VCaP (cell line): Measurements from ENCODE around the gene NOP9.

Experiments
- H3K27ac ChIP-seq: fragments of 450-650 bp; 2 replicates; pipeline ENCODE4 v1.5.1; 2017
- CTCF ChIP-seq: fragments of 450-650 bp; conservative IDR thresholded peaks from 2 replicates; pipeline ENCODE4 v1.5.1; 2017; ENCODE audit warnings: mild to moderate bottlenecking, moderate library complexity

The NOP9 gene

GRCh38 chr14:24271834-24272263, 27.8 kb upstream of the NOP9 start:
- TF ChIP-seq CTCF: no peak
- peak overlapping the region; percentile 93 for H3K27ac ChIP-seq

- no peak for TF ChIP-seq CTCF
- no peak overlapping the region for H3K27ac ChIP-seq
These were observed 27.2 kb upstream of the NOP9 start for GRCh38 chr14:24272467-24272866.

- no peak for TF ChIP-seq CTCF
- no peak overlapping the region for H3K27ac ChIP-seq
These were observed 26.1 kb upstream of the NOP9 start for GRCh38 chr14:24273422-24273998.

- no peak for TF ChIP-seq CTCF
- no peak overlapping the region for H3K27ac ChIP-seq
These were observed 25.5 kb upstream of the NOP9 start for GRCh38 chr14:24274101-24274543.

GRCh38 chr14:24277071-24277470, 22.6 kb upstream of the NOP9 start:
- no peak for TF ChIP-seq CTCF
- H3K27ac ChIP-seq: no peak overlapping the region

GRCh38 chr14:24277606-24278321, 21.9 kb upstream of the NOP9 start:
- no peak overlapping the region for H3K27ac ChIP-seq
- no peak for TF ChIP-seq CTCF

- no peak overlapping the region for H3K27ac ChIP-seq
- no peak for TF ChIP-seq CTCF
These were observed 21.2 kb upstream of the NOP9 start for GRCh38 chr14:24278424-24278823.
